ENCODE results near the gene DTX4.

The DTX4 gene

GRCh38 chr11:59221441-59221840 is 49.5 kb downstream of the DTX4 start:
- no peak for DNase-seq

GRCh38 chr11:59222464-59223060 is 50.6 kb downstream of the DTX4 start:
- DNase-seq, result no peak

DNA sequence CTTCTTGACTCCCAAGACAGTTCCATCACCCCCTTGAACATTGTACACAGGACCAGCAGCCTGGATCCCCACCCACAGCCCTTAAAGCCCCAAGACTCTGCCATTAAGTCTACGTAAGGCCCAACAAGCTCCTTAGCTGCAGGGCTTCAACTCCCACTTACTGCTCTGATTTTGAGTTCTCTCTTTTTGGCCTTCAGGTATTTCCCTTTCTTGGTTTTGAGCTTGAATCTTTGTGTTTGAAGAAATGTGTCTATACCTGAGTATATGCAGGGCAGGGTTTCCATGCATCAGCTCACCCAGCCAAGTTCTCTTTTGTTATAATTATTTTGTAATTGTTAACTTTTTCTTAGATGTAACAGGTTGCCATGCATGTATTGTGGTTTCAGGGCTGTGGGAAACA is 51.2 kb downstream of the DTX4 start:
- DNase-seq, result no peak

DNA sequence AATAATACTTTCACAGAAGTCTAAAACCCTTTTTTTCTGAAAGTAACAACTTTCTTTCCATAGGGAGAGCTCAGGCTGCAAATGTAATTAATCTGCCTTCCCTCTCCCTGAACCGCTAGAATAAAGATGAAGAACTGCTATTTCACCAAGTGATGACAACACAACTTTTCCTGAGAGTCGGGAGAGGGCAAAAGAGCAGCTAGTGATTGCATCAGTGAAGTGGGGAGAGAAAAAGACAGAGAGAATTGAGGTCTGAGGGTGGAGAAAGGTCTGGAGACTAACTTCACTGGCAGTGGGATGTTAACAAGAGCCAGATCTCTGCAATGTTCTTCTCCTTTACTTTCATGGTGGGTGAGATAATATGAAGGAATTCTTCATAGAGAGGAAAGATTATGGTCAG is 51.7 kb downstream of the DTX4 start:
- DNase-seq, result no peak

DNA sequence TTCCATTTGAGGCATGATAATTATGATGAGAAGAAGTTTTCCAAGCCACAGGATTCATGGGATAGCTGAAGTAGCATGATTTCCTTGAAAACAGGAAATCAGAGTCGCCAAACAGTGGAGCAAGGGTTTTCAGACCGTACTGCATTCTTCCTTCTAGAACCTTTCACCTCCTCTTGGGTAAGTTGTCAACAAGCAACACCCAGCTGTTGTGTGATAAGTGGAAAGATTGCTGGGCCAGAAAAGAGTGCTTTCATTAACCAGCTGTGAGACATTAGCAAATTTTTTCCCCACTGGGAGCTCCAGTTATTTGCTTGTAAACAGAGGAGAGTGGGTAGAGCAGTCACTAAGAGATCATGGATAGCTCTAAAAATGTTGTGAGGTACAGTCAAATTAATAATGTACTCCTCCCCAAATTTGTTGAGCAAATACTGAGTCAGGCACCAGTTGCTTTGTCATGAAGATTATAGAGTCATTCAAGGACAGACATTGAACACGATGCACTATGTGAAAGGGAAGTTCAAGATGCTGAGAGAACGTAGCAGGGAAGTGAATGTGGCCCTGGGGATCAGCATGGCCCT is 52.5 kb downstream of the DTX4 start:
- DNase-seq, result no peak

DNA sequence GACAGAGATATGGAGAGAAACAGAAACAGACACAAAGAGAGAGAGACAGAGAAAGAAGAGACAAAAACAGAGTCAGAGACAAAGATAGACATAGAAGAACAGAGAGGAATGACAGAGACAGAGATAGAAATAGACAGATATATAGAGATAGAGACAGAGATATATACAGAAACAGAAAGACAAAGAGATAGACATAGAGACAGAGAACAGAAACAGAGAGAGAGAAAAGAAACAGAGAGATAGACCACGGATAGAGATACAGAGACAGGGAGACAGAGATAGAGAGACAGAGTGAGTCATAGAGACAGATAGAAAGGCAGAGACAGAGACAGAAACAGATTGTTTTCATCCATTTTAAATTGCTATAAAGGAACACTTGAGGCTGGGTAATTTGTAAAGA is 53.1 kb downstream of the DTX4 start:
- DNase-seq, result no peak

DNA sequence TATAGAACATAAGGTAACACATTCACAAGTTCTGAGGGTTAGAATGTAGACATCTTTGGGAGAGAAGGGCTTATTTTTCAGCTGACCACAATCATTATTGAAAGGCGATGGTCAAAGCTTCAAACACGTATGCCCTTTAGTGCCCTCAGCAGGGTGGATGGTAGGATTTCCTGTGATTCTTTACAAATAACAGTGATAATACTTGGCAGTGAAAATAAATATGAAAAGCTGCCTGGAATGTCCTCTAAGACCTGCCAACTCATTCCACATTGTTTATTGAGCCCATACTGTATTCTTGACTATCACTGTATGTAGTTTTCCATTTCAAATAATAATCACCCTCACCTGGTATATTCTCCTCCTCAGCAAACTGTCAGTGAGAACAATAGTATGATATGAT is 54.5 kb downstream of the DTX4 start:
- DNase-seq, result no peak

GRCh38 chr11:59240322-59240721 is 68.4 kb downstream of the DTX4 start:
- no peak for DNase-seq

DNA sequence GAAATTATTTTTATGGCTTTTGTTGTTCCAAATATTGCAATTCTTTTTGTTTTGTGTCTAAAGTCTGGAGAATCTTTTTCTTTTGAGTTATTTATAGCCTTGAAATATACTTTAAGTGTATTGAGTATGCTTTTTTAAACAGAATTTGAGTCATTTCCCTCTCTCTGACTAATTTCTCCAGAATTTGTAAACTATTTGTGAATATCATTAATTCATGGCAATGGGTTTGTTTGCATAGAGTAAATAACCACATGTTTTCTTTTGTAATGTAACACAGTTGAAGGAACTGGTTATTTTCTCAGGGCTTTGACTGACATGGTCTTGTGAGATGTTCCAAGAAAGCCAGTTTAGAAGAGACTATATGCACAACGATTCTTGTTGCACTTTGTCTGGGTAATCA is 71.7 kb downstream of the DTX4 start:
- no peak for DNase-seq

DNA sequence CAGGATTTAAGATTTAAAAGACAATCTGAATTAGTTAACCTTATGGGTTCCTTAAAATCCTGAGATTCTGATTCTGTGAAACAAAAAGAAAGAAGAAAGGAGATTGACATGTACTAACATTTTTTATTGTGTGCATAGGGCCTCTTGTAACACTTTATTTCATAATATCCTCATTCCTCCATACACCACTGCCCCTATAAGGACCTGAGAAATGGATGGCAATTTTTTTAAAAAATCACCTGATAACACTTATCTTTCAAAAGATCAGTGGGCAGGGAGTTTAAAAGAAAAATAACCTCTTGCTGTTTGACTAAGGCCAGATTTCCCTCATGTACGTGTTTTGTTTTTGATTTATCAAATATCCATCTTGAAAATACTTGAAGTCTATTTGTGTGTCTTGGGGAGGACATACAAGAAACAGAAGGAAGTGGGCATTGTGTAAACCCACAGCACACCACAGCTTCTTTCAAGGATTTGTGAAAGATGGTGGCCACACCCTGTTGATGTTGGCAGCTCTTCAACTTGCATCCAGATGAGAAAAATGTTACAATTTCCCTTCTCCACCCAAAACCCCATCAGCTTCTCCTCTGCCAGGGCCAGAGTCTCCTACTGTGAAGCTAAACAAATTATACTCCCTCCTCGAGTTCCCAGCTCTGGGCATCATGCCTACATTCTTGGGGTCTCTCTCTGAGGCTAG is 75.7 kb downstream of the DTX4 start:
- DNase-seq, result no peak

DNA sequence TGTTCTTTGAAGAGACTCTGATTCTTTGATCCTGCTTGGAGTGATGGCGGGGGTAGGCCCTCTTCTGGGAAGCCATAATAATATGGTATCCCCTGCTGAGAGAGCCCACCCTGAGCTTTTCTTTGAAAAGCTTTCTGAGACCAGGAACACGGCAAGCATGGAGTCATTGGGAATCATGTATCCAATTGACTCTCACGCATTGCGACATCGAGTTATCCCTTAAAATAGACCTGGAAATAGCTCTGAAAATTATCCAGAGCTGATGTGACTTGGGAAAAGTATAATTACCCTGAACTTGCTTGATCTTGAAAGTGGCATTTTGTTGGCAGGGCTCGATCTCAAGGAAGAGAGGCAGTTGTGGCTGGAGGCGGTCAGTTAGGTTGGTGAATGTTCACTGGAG is 77.6 kb downstream of the DTX4 start:
- DNase-seq, result no peak

- no peak for DNase-seq
These were observed 81.1 kb downstream of the DTX4 start for GRCh38 chr11:59253001-59253400.

DNA sequence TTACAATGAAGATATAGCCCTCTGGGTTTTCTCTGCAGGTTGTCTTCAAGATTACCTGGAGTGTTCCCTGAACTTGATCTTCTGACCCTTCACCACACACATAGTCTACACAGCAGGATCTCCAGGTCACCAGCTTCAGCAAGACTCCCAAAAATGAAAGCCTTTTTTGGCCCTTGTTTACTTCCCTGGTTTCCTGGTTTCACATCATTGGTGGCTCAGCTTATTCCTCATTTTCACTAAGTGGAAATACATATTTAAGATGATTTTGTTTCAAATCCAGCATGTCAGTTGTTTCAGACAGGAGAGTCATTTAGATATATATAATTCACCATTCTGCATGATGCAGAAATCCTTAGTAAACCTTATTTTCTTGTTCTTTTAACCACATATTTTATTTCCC is 82.4 kb downstream of the DTX4 start:
- DNase-seq, result no peak

DNA sequence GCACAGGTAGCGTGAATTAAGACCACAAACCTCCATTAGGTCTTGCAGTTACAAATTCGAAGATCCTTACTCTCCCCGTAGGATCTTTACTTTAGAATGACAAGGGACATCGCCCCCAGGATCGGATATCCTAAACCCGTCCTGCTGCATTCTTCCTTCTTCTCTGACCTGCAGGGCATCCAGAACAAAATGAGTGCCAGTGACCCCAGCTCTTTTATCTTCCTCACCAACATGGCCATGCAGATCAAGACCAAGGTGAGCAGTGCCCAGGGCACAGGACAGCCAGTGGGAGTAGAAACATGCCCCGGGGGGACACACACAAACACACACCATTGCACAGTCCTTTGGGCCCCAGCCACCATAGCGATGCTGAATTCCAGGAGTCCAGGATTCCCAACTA is 83.3 kb downstream of the DTX4 start:
- DNase-seq, result no peak

All from activated T-cell treated with anti-CD3 and anti-CD28 coated beads, Interleukin-2, amount 50 U/mL, for 1 hour (primary cell).